ENCODE data around the gene DNMT1.

DNMT1 gene

GRCh38 chr19:10112895-10113591, 81.7 kb downstream of the DNMT1 start:
- DNase-seq: peak; percentile 44

GRCh38 chr19:10112037-10112761, 82.6 kb downstream of the DNMT1 start:
- no peak for DNase-seq

GRCh38 chr19:10111405-10111811, 83.3 kb downstream of the DNMT1 start, which contains the start of gene P2RY11:
Gene P2RY11, plus strand, starts transcription at chr19:10111693. Its CDS starts 29 bp downstream, at chr19:10111722.
- DNase-seq: no peak

- no peak for DNase-seq
Observed at GRCh38 chr19:10110972-10111317, 83.8 kb downstream of the DNMT1 start.

GRCh38 chr19:10110076-10110971, 84.4 kb downstream of the DNMT1 start:
- DNase-seq: no peak

GRCh38 chr19:10109528-10109927, 85.2 kb downstream of the DNMT1 start:
- no peak for DNase-seq

- DNase-seq: no peak
Observed at GRCh38 chr19:10107817-10108367, 86.9 kb downstream of the DNMT1 start.

- DNase-seq: no peak
Observed at GRCh38 chr19:10107254-10107653, 87.5 kb downstream of the DNMT1 start.

GRCh38 chr19:10106100-10106936, 88.4 kb downstream of the DNMT1 start, which contains the start of gene PPAN:
Gene PPAN, plus strand, starts transcription at chr19:10106362. Its CDS starts 33 bp downstream, at chr19:10106395.
- DNase-seq: peak; percentile 93

- no peak for DNase-seq
Observed at GRCh38 chr19:10105509-10106099, 89.1 kb downstream of the DNMT1 start.

GRCh38 chr19:10104665-10105508, 89.9 kb downstream of the DNMT1 start:
- no peak for DNase-seq

- DNase-seq: no peak
Observed at GRCh38 chr19:10104130-10104513, 90.6 kb downstream of the DNMT1 start.

- DNase-seq: no peak
Observed at GRCh38 chr19:10102787-10103236, 91.9 kb downstream of the DNMT1 start.

GRCh38 chr19:10100163-10100785, 94.5 kb downstream of the DNMT1 start:
- DNase-seq: no peak

GRCh38 chr19:10096615-10096963, 98.2 kb downstream of the DNMT1 start:
- no peak for DNase-seq

GRCh38 chr19:10095948-10096614, 98.7 kb downstream of the DNMT1 start:
- peak; percentile 77 for DNase-seq

GRCh38 chr19:10095622-10095947, 99.2 kb downstream of the DNMT1 start:
- no peak for DNase-seq

GRCh38 chr19:10093295-10094186, 101.2 kb downstream of the DNMT1 start:
- no peak for DNase-seq
